ENCODE measurements around the gene ARHGAP30.
"Not testable (repeated sequence)": the region's sequence is repeated elsewhere in the genome, so short reads cannot be mapped to it uniquely, and the experiment has no call there.

Gene ARHGAP30

DNA sequence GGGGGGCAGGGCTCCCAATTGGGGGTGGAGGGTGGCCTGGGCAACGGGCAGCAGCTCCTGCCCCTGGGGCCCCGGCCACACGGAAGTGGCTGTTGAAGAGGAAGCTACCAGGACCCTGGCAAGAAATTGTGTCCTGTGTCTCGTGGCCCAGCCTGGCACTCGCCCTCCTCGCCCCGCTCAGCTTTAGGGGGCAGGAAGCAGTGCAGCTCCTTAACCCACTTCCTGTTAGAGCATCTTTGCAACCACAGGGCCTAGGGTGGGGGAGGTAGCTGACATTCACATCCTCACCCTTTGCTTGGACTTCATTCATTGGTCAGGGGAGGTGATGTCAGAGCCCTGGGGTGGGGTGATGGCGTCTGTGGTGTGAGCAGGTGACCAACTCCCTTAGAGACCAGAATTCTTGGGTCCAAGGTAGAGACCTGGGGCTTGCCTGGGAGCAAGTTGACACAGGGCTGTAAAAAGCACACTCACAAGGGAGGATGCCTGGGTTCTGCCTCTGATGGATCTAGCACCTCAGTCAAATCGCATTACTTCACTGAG is at the start of gene ARHGAP30:
ARHGAP30 (minus strand) TSS at position 161 of the 540 bp plus-strand sequence. CDS start 267 bp downstream, outside the sequence.
- in situ Hi-C loops (cut with HindIII; ENCODE audit: low sequenced_read_pairs) = no loop called here

- in situ Hi-C loops (cut with HindIII; ENCODE audit: low sequenced_read_pairs) = no loop called here
These were observed 48.3 kb upstream of the ARHGAP30 start, which contains the start of the genes NIT1 and PFDN2 for GRCh38 chr1:161117759-161118581. Gene NIT1 (plus strand): TSS chr1:161118105. CDS start chr1:161118177, 72 bp downstream. Gene PFDN2 (minus strand): TSS chr1:161118037. CDS start chr1:161118026, 11 bp downstream.

GRCh38 chr1:161115961-161116360 is 46.3 kb upstream of the ARHGAP30 start:
- in situ Hi-C loops (cut with HindIII; ENCODE audit: low sequenced_read_pairs) = not testable (repeated sequence)

- in situ Hi-C loops (cut with HindIII; ENCODE audit: low sequenced_read_pairs) = no loop called here
These were observed 45.5 kb upstream of the ARHGAP30 start for GRCh38 chr1:161115132-161115711.

DNA sequence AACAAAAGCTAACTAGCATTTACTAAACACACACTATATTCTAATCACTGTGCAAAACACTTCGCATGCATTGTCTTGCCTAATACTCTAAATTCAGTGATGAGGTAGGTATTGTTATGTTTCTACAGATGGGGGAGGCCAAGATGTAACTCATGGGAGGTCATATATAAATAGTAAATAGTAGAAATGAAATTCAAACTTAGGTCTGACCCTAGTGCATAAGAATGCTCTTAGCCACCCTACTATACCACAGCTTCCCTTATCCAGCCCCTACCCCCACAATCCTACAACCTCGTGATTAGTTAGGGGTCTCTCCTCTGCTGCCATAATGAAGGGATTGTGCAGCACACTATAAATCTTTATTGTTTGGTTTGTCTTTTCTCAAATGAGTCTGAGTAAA is 44.9 kb upstream of the ARHGAP30 start:
- in situ Hi-C loops (cut with HindIII; ENCODE audit: low sequenced_read_pairs) = no loop called here

DNA sequence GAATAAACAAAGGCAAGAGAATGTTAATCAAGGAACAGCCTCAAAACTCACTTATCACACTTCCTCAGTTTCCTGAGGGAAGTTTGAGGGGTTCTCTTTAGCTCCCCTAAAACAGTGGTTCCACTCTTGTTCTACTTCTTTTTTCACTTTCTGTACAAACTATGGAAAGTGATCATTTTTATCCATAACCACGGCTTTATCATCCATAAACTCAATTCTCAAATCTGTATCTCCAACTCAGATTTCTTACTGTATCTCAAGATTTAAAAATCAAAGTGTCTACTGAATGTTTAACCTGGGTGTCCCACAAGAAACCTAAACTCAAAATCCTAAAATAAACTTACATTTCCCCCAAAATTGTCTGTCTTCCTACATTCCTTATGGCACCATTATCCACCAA is 44.2 kb upstream of the ARHGAP30 start:
- in situ Hi-C loops (cut with HindIII; ENCODE audit: low sequenced_read_pairs) = no loop called here

DNA sequence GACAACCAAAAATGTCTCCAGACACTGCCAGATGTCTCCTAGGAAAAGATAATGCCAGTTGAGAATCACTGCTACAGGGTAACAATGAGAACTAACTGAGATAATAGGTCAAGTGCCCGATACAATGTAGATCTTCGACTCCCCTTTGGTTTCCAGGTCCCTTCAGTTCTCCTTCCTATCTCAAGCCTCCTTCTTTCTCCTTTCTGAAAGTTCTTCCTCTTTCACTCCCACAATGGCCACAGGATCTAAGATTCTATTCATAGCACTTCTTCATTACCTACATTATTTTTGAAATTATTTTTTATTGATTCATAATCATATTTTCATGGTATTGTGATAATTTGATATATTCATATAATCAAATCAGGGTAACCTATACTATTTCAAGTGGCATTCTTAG is 41.8 kb upstream of the ARHGAP30 start:
- in situ Hi-C loops (cut with HindIII; ENCODE audit: low sequenced_read_pairs) = no loop called here

DNA sequence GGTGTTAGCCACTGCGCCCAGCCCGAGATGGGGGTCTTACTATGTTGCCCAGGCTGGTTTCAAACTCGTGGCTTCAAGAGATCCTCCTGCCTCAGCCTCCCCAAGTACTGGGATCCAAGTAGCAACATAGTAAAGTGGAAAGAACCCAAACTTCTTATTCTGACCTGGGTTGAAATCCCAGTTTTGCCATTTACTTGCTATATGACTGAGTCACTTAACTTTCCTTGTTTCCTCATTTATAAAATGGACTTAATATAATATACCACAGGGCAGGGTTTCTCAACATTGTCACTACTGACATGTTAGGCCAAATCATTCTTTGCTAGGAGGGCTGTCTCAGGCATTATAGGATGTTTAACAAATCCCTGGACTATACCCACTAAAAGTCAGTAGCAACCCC is 41.4 kb upstream of the ARHGAP30 start:
- in situ Hi-C loops (cut with HindIII; ENCODE audit: low sequenced_read_pairs) = no loop called here

DNA sequence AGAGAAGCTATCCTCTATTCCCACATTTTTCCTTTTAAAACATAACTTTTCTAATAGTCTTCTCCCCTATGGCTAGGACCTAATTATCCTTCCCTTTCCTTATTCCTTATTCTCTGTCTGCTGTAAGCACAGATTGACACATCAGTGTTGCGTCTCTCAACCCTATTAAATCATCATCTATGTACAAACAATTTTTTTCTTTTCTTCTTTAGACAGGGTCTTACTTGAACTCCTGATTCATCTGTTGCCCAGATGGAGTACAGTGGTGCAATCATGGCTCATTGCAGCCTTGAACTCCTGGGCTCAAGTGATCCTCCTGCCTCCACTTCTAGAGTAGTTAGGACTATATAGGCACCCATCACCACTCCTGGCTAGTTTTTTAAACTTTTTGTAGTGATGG is 36.7 kb upstream of the ARHGAP30 start:
- in situ Hi-C loops (cut with HindIII; ENCODE audit: low sequenced_read_pairs) = no loop called here

- in situ Hi-C loops (cut with HindIII; ENCODE audit: low sequenced_read_pairs) = no loop called here
These were observed 30.9 kb upstream of the ARHGAP30 start for GRCh38 chr1:161100556-161100955.

GRCh38 chr1:161099090-161099802 is 29.6 kb upstream of the ARHGAP30 start:
- in situ Hi-C loops (cut with HindIII; ENCODE audit: low sequenced_read_pairs) = no loop called here

DNA sequence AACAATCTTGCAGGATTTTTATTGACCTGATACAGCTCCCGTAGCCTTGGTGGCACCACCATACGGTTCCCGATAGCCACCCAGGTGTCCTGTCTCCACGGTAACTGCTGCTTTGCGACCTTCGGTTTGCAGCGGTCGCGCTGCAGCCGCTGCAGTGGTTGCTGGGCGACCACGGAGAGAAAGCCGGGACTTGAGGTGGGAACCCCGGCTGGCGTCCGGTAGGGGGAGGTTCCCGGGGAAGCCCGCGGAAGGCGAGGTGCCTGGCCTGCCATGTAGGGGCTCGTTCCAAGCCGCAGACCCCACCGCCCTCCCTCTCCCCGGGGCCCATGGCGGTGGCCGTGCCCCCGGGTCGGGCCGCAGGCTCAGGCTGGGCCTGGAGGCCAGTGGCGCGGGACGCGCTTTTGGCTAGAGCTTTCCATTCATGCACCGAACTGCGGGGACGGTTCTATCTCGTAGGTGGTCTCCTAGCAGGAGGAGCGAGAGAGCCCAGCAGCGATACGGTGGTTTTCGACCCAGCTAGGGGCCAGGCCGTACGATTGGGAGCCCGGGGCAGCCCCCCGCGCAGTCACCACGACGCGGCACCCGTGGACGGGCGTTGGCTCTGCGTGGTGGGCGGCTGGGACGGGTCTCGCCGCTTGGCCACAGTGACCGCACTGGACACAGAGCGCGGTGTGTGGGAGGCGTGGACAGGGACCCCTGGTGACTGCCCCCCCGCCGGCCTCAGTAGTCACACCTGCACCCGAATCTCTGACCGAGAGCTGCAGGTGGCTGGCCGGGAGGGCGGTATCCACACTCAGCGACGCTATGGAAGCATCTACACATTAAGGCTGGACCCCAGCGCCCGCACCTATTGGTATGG is 28.7 kb upstream of the ARHGAP30 start, which contains the start of gene KLHDC9:
KLHDC9 (plus strand) TSS at position 152 of the 859 bp plus-strand sequence; CDS start at position 327, 175 bp downstream.
- in situ Hi-C loops (cut with HindIII; ENCODE audit: low sequenced_read_pairs) = no loop called here

DNA sequence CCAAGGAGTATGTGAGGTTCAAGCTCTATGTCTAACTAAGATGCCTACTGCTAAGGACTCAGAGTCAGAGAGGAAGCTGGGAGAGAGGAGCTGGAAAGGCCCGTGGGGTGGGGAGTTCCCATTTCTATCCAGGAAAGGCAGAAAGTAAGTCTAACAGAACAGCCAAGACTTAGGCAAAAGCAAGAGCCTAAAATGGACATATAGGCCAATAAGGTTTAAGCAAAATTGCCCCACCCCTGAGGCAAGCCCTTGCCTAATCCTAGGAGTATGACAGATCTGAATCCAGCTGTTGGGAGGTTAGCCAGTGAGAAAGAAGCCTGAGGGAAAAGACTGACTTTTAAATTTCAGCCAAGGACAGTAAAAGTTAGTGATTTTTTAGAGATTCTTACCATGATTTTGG is 26.8 kb upstream of the ARHGAP30 start:
- in situ Hi-C loops (cut with HindIII; ENCODE audit: low sequenced_read_pairs) = no loop called here

DNA sequence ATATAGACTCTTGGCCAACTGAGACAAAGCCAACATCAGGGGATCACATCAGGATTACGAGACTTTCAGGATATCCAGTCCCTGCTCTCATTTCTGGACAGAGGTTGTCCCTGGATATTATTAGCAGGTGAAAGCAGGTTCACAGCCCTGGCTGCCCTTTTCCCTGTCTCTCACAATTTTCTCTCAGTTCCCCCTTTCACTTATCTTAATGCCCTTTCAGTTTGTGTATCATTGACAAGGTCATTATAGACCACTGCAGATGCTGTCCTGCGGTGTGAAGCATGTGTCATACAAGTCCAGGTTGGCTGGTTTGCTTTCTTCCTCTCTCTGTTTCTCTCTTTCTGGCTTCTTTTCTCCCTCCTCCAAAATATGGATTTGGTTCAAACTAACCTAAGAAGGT is 26.3 kb upstream of the ARHGAP30 start:
- in situ Hi-C loops (cut with HindIII; ENCODE audit: low sequenced_read_pairs) = no loop called here

GRCh38 chr1:161095230-161095629 is 25.5 kb upstream of the ARHGAP30 start:
- in situ Hi-C loops (cut with HindIII; ENCODE audit: low sequenced_read_pairs) = no loop called here

- in situ Hi-C loops (cut with HindIII; ENCODE audit: low sequenced_read_pairs) = loop anchor here (5.0 kb wide), 3 partner anchors 48 to 92 kb away; no protein-coding TSS in a partner anchor
These were observed 24.8 kb upstream of the ARHGAP30 start for GRCh38 chr1:161094481-161094880.

DNA sequence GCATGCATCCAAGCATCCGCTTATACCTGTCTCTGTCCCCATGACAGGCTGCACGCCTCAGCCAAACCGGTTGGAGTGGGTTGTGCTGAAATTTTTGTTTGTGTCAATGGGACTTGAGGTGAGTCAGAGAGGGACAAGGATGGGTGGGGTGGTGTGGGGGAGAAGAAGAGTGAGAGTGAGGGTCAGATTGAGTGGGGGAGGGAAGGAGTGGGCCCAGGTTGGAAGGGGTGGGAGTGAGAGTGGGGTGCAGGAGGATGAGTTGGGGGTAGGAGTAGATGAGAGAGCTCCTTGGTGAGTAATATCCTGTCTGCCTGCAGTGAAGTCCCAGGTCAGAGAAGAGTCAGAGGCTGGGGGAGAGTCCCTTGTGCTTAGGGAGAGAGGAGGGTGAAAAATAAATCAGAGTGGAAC is 22.9 kb upstream of the ARHGAP30 start:
- in situ Hi-C loops (cut with HindIII; ENCODE audit: low sequenced_read_pairs) = loop anchor here (5.0 kb wide), 3 partner anchors 50 to 90 kb away; no protein-coding TSS in a partner anchor

GRCh38 chr1:161091796-161092507 is 22.3 kb upstream of the ARHGAP30 start:
- in situ Hi-C loops (cut with HindIII; ENCODE audit: low sequenced_read_pairs) = loop anchor here (5.0 kb wide), 3 partner anchors 50 to 90 kb away; no protein-coding TSS in a partner anchor

DNA sequence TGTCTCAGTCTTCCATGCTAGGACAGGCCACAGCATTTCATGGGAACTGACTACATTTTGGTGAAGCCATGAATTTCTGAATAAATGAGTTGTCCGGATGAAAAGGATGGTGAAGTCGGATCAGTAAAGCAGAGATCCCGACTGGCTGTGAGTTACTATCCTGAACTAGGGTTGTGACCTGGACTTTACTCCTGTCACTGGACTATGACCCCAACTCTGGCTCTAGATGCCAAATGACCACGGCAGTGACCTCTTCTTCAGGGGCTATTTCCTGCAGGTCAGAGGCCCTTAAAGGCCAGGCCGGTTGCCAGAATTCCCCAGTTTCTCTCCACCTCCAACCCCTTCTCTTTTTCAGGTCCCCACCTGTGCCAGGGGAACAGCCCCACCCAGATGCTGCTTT is 21.4 kb upstream of the ARHGAP30 start:
- in situ Hi-C loops (cut with HindIII; ENCODE audit: low sequenced_read_pairs) = loop anchor here (5.0 kb wide), 3 partner anchors 49 to 89 kb away; no protein-coding TSS in a partner anchor

All from endothelial cell of hepatic sinusoid (primary cell).